ENCODE measurements around the gene MYRFL.
A peak's percentile ranks its signal among the peaks of the same experiment; 100 is the strongest.

The MYRFL gene

GRCh38 chr12:69879007-69879960 lies 54.3 kb downstream of the MYRFL start:
- peak overlapping the region; percentile 1; the same call in 1 of the 2 replicates for H3K4me3 ChIP-seq (ENCODE audit: low read length)

DNA sequence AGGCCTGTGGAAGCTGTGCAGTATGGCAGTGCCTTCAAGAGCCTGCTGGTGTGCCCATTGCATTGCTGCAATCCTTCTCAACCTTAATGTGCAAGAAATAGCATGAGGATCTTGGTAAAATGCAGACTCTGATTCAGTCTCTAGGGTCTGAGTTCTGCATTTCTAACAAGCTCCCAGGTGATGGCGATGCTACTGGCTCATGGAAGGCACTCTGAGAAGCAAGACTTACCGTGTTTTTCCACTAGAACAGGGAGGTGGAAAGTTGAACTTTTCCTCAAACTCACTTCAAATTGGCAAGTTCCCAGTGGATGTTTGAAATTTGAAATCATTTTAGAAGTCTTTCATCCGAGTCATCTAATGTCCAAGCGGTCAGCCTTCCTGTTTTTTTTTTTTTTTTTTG lies 55.5 kb downstream of the MYRFL start:
- Histone ChIP-seq H3F3A (ENCODE audit: control insufficient read depth, insufficient read depth) (no peaks in the 10 kb centered on the region), H3K9me3 (ENCODE audit: control insufficient read depth, insufficient read depth, low read length) (no peaks in the 10 kb centered on the region), H3K4me2 (ENCODE audit: low read length) (no peak overlapping the region), H3K79me2 (ENCODE audit: control insufficient read depth, low read length) (no peaks in the 10 kb centered on the region), H3K4me3 (ENCODE audit: low read length) (no peak overlapping the region), H3K27me3 (ENCODE audit: control insufficient read depth, low read length) (no peaks in the 10 kb centered on the region), H3K9me2 (replicated peaks; ENCODE audit: control insufficient read depth, low read length) (no peaks in the 10 kb centered on the region), H4K20me1 (ENCODE audit: control insufficient read depth, insufficient read depth, low read depth, low read length) (no peaks in the 10 kb centered on the region), H3K36me3 (ENCODE audit: control insufficient read depth, low read length) (no peaks in the 10 kb centered on the region), H3K27ac (ENCODE audit: low read depth, low read length) (no peak overlapping the region), H3K4me1 (ENCODE audit: control insufficient read depth, low read length) (peaks cover 35% of the 10 kb centered on the region)
- TF ChIP-seq EZH2phosphoT487 (IDR thresholded peaks at IDR 0.05; ENCODE audit: borderline replicate concordance, low read length) (no peak), CTCF (IDR thresholded peaks at IDR 0.05; ENCODE audit: low read depth, low read length, poor library complexity, severe bottlenecking) (peak; percentile 42)

More at GRCh38 chr12:69879007-69879960, 54.3 kb downstream of the MYRFL start:
- Histone ChIP-seq H3K36me3 (ENCODE audit: control insufficient read depth, low read length) (no peaks in the 10 kb centered on the region), H3K9me3 (ENCODE audit: control insufficient read depth, insufficient read depth, low read length) (no peaks in the 10 kb centered on the region), H3K27ac (ENCODE audit: low read depth, low read length) (no peak overlapping the region), H3K79me2 (ENCODE audit: control insufficient read depth, low read length) (no peaks in the 10 kb centered on the region), H3K9me2 (replicated peaks; ENCODE audit: control insufficient read depth, low read length) (no peaks in the 10 kb centered on the region), H3K4me2 (ENCODE audit: low read length) (peak overlapping the region; percentile 39), H4K20me1 (ENCODE audit: control insufficient read depth, insufficient read depth, low read depth, low read length) (no peaks in the 10 kb centered on the region), H3F3A (ENCODE audit: control insufficient read depth, insufficient read depth) (no peaks in the 10 kb centered on the region), H3K4me1 (ENCODE audit: control insufficient read depth, low read length) (peaks cover 22% of the 10 kb centered on the region), H3K27me3 (ENCODE audit: control insufficient read depth, low read length) (no peaks in the 10 kb centered on the region)
- TF ChIP-seq EZH2phosphoT487 (IDR thresholded peaks at IDR 0.05; ENCODE audit: borderline replicate concordance, low read length) (no peak), CTCF (IDR thresholded peaks at IDR 0.05; ENCODE audit: low read depth, low read length, poor library complexity, severe bottlenecking) (peak; percentile 98)

- TF ChIP-seq EZH2phosphoT487 (IDR thresholded peaks at IDR 0.05; ENCODE audit: borderline replicate concordance, low read length) (no peak), CTCF (IDR thresholded peaks at IDR 0.05; ENCODE audit: low read depth, low read length, poor library complexity, severe bottlenecking) (no peak)
- Histone ChIP-seq H3K27ac (ENCODE audit: low read depth, low read length) (no peak overlapping the region), H3K9me2 (replicated peaks; ENCODE audit: control insufficient read depth, low read length) (no peaks in the 10 kb centered on the region), H3K4me3 (ENCODE audit: low read length) (no peak overlapping the region), H3K4me1 (ENCODE audit: control insufficient read depth, low read length) (peaks cover 46% of the 10 kb centered on the region), H4K20me1 (ENCODE audit: control insufficient read depth, insufficient read depth, low read depth, low read length) (no peaks in the 10 kb centered on the region), H3K4me2 (ENCODE audit: low read length) (no peak overlapping the region), H3F3A (ENCODE audit: control insufficient read depth, insufficient read depth) (no peaks in the 10 kb centered on the region), H3K36me3 (ENCODE audit: control insufficient read depth, low read length) (no peaks in the 10 kb centered on the region), H3K27me3 (ENCODE audit: control insufficient read depth, low read length) (no peaks in the 10 kb centered on the region), H3K9me3 (ENCODE audit: control insufficient read depth, insufficient read depth, low read length) (no peaks in the 10 kb centered on the region), H3K79me2 (ENCODE audit: control insufficient read depth, low read length) (no peaks in the 10 kb centered on the region)
These were observed 56.7 kb downstream of the MYRFL start for GRCh38 chr12:69881771-69882170.

Data from DOHH2 (cell line).